HK-2 (cell line): ENCODE data around the gene PICALM.
A peak's percentile ranks its signal among the peaks of the same experiment; 100 is the strongest.
"Not testable (repeated sequence)": the region's sequence is repeated elsewhere in the genome, so short reads cannot be mapped to it uniquely, and the experiment has no call there.

Experiments
- DNase-seq: peaks from one replicate; pipeline ENCODE4 v3.0.0-alpha.2; 2018; ENCODE audit not compliant: unreplicated experiment

Gene PICALM, protein sequence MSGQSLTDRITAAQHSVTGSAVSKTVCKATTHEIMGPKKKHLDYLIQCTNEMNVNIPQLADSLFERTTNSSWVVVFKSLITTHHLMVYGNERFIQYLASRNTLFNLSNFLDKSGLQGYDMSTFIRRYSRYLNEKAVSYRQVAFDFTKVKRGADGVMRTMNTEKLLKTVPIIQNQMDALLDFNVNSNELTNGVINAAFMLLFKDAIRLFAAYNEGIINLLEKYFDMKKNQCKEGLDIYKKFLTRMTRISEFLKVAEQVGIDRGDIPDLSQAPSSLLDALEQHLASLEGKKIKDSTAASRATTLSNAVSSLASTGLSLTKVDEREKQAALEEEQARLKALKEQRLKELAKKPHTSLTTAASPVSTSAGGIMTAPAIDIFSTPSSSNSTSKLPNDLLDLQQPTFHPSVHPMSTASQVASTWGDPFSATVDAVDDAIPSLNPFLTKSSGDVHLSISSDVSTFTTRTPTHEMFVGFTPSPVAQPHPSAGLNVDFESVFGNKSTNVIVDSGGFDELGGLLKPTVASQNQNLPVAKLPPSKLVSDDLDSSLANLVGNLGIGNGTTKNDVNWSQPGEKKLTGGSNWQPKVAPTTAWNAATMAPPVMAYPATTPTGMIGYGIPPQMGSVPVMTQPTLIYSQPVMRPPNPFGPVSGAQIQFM

DNA sequence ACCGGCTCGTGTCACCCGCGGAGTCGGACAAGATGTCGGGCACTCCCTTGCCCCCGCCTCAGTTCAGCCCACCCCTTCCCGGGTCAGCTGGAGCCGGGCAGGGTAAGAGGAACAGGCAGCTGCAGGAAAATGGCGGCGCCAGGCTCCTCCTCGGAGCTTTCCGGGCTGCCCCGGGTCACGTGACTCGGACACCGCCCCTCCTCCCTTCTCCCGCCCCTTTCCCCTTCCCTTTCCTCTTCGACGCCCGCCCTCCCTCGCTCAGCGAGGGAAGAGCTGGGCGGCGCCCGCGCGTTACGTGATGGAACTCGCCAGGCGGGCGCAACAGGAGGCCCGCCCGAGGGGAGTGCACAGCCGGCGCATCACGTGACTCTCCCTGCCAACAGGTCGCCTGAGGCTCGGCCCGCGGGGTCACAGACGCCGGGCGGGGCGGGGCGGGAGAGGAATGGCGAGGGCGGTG, at the start of gene PICALM:
Gene PICALM (minus strand): TSS at position 134 of the 457 bp plus-strand sequence. CDS start 304 bp downstream, outside the sequence.
- peak; percentile 94 for DNase-seq

DNA sequence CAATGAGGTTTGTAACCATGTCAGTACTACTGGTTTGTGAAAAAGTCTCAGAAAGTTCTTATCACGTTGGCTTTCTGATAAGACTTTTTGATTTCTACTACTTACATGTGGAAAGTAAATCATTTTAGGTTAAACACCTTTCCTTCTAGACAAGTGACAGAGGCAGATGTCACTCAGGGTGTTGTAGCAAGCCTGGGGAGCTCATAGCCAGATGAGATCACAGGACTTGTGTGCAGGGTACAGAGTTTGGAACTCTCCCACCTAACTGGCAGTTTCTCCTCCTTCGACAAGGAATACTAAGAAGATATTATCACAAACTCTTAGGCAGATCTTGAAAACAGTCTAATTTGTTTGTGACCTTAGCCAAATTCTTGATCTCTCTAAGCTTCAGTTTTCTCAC, 49.4 kb upstream of the PICALM start:
- no peak for DNase-seq

DNA sequence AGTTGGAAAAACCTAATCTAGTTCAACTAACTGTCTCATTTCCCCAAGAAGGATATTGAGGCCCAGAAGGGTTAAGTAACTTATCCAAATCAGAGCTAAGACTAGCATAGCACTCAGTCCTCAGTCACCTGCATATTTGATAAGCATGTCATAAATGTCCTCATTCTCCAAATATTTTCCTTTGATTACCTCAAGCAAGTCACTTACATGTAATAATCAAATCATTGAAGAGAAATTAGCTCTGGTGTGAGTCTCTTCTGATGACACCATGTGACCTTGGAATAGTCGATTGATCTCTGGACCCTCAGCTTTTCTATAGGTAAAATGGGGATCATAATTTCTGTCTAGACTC, 48.8 kb upstream of the PICALM start:
- DNase-seq = no peak

DNA sequence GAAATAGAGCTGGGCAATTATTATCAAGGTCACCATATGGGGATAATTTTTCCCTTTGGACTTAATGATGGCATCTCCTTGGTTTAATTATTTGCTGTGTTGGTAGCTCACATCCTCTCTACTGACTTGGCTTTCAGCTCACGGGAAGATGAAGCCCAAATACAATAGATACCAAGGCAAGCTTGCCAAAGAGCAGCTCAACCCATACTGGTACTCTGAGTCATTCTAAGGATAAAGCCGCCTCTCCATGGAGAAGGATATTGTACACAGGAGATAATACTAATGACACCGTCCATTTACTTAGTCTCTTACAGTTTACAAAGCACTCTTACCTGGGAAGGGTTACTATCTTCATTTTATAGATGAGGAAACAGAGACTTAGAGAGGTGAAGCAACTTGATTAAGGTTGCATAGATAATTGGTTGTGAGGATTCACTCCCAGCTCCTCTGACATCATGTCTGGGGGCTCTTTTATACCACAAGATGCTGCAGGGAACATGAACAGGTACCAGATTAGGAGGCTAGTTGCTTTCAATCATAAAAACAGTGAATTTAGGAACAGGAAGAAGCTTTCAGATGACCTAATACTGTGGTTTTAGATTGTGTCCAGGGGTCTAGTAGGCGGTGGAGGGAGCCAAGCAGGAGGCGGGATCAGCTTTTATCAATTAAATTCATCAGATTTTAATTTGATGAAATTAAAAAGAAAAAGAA, 48.3 kb upstream of the PICALM start:
- DNase-seq = peak; percentile 32

DNA sequence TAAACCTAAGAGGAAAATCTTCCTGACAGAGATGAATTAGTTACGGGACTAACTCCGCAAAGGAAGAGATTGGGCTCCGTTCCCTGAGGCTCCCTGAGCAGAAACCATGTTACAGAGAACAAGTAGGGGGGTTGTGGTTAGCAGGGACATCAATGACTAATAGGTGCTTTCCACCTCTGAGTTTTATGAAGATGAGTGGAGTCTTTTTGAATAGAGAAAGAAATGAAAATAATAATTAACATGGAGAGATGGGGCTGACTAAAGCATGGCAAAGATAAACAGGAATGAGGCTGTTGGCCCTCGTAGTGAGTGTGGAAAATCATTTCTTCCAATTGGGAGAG, 47.5 kb upstream of the PICALM start:
- peak; percentile 45 for DNase-seq

DNA sequence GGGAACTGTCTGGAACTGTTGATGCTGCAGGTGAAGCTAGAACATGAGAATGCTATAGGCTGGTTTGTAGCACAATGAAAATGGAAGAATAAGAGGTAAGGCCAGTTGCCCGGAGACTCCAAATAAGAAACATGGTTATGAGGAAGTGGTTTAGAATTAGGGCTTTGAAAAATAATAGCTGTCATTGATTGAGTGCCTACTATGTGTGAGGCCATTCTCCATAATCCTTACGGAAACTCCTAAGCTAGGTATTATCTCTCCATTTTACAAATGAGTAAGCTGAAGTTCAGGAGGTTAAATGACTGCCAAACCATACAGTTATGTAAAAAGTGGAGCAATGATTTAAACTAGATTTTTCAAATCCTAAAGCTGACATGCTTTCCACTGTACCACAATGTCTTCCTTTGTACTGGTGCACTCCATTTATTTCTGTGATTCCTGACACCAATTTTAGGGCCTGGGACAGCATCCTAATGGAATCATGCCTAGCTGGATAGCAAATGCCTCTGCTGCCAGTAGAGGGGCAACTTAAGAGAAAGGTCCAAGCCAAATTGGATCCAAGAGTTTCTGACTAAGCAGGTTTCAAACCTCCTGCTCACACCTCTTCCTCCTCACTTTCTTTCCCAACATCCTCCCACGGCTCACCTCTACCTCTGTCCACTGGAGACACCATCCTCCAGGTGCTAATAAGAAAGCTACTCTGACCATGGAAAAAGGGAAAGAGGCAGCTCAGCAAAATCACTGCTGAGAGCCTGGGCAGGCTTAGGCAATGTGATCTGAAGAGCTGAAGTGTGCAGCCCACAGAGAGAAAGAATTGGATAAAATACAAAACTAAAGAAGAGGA, 46.9 kb upstream of the PICALM start:
- DNase-seq = peak; percentile 36

DNA sequence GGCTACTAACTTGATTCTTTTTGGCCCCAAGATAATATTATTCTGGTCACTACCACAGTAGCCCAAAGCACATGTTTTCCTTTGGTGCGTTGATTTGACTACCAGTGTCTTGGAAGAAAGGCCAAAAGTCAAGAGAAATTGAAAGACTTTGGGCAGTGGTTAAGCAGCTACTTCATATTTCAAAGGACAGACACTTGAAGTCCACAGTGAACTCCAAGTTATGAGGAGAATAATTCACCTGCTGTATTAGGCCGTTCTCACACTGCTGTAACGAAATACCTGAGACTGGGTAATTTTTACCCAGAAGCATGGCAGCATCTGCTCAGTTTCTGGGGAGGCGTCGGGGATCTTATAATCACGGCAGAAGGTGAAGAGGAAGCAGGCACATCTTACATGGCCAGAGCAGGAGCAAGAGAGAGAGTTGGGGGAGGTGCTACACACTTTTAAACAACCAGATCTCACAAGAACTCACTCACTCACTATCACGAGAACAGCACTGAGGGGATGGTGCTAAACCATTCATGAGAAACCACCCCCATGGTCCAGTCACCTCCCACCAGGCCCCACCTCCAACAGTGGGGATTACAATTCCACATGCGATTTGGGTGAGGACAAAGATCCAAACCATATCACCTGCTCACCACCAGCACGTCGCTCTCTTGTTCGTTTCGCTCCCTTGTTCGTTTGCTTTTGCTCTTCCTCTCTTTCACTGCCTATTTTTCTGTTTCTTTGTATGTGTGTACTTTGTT, 40.2 kb upstream of the PICALM start:
- DNase-seq = no peak

DNA sequence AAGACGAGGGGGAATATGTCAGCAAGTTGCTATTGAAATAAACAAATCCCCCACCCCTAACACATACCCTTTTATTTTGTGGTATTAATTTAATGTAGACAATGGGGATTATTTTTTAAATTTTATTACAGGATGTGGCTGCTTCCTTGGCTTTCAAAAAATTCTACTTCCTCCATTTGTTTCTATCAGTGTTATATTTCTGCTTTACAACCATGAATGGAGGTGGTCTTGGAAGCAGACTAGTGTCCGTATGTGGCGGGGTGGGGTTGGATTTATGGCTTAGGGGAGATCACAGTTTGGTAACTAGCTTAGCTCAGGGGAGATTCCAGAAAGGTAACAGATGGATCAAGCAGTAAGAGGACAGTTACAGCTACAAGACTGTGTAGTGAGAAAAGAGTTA, 39.3 kb upstream of the PICALM start:
- DNase-seq = no peak

DNA sequence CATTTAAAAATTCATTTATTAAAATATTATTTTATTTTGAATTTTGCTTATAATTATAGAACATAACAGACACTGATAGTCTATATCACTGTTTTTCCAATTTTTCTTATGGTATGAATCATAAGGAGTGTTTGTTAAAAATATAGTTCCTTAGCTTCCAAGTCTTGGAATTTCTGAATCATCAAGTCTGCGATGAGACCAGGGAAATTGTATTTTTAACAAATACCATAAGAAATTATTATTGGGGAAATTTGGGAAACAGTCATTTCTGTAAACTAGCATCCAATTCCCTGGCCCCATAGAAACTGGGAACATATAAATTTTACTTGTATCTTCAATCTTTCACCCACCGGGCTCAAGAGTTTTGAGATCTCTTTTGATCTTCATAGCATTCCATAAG, 38.0 kb upstream of the PICALM start:
- DNase-seq = no peak

DNA sequence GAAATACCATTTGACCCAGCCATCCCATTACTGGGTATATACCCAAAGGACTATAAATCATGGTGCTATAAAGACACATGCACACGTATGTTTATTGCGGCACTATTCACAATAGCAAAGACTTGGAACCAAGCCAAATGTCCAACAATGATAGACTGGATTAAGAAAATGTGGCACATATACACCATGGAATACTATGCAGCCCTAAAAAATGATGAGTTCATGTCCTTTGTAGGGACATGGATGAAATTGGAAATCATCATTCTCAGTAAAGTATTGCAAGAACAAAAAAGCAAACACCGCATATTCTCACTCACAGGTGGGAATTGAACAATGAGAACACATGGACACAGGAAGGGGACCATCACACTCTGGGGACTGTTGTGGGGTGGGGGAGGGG, 37.1 kb upstream of the PICALM start:
- not testable (repeated sequence) for DNase-seq

DNA sequence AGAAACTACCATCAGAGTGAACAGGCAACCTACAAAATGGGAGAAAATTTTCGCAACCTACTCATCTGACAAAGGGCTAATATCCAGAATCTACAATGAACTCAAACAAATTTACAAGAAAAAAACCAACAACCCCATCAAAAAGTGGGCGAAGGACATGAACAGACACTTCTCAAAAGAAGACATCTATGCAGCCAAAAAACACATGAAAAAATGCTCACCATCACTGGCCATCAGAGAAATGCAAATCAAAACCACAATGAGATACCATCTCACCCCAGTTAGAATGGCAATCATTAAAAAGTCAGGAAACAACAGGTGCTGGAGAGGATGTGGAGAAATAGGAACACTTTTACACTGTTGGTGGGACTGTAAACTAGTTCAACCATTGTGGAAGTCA, 36.7 kb upstream of the PICALM start:
- not testable (repeated sequence) for DNase-seq

DNA sequence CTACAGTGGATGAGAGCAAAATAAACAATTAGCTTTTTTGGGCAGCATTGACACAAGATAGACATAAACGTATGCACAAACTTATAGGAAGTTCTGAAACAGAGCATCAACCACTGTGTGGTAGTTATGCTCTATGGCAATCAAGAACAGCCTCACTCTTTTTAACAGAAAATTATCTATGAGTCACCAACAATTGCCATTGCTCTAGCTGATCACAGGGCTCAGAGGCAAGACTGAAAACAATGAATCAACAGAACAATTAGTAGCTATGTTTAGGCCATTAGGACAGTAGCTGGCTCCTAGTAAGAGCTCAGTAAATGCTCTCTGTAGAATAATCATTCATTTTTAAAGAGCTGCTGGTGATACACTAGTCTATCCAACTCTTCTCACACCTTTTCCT, 34.9 kb upstream of the PICALM start:
- no peak for DNase-seq

DNA sequence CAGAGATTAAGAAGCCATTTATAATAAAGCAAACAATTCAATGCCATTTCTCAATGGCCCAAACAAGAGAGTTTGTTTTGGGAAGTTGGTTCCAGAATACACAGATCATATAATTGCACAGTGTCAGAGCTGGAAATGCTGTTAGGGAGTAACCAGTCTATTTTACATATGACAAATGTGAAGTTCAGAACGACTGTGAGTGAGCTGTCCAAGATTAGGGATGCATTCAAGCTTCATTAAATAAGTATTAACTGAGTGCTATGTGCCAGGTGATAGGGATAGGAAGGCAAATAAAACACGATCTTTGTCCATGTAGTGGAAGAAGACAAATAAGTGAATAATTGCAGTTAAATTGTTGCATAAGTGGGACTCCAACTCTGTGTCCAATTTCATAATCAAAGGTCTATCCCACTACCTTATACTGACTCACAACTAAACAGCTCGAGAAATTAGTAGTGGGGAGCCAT, 33.1 kb upstream of the PICALM start:
- DNase-seq = no peak

DNA sequence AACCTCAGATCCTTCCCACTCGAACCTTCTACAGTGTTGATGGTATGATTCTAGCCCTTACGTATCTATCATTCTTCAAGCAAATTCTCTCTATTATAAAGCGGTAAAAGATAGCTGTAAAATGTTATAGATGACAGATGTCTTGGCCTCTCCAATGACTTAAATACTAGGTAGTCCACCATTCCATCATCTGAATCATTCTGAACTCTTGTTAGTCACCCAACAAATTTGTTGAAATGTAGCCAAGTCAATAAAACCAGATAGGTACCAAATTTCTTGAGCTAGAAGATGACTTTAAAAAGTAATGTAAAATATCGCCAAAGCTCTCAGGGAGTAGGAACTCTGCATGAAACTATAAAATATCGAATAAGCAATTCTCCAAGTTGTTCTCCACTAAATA, 32.6 kb upstream of the PICALM start:
- no peak for DNase-seq

DNA sequence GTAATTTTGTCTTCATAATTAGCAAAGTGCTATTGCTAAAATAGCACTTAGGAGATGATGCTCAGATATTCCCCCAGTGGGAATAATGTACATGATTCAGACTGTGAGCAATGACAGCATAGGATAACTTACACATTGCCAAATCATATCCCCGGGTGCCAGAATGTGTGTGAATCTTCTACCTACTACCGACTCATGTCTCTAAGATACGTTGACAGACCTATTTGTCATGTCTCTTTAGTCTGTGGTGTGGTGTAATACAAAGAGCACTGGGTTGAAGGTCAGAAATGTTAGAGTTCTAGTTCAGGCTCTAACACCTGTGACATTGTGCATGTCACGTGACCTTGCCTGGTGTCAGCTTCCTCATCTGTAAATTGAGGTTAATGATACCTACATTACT, 31.0 kb upstream of the PICALM start:
- peak; percentile 14 for DNase-seq

DNA sequence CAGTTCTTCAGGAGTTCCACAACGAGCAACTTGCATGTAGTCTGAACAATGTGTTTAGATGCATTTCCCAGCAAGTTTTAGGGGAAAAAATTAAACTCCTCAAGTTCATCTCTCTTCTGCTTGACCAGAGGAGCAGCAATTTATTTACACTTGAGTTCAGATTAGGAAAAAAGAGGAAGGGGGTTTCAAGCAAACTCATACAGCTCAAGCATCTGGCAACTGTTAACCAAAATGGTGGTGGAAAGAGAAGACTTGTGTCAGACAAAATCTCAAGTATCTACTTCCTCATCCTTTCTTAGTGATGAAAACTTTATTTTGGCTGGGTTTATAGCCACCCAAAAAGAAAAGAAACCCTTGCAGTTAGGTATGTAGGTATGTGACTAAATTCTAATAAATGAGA, 29.1 kb upstream of the PICALM start:
- no peak for DNase-seq

DNA sequence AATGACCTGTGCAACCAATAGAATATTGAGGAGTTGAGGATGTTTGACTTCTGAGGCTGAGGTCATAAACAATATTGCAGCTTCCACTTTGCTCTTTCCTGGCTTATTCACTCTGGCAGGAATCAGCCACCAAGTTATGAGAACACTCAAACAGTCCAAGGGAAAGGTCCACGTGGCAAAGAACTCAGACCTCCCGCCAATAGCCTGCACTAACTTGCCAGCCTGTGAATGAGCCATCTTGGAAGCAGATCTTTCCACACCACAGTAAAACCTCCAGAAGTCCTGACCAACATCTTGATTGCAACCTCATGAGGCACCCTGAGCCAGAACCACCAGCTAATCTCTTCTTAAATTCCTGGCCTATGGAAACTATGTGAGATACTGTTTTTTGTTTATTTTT, 22.7 kb upstream of the PICALM start:
- no peak for DNase-seq

DNA sequence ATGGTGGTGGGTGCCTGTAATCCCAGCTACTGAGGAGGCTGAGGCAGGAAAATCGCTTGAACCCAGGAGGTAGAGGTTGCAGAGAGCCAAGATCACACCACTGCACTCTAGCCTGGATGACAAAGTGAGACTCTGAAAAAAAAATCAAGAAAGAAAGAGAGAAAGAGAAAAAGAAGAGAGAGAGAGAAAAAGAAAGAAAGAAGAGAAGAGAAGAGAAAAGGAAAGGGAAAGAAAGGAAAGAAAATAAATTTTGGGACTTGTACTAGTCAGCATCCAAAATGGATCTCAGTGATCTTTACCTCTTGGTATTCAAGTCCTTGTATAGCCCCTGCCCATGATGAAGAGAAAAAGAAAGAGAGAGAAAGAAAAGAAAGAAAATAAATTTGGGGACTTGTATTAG, 22.2 kb upstream of the PICALM start:
- DNase-seq = no peak

DNA sequence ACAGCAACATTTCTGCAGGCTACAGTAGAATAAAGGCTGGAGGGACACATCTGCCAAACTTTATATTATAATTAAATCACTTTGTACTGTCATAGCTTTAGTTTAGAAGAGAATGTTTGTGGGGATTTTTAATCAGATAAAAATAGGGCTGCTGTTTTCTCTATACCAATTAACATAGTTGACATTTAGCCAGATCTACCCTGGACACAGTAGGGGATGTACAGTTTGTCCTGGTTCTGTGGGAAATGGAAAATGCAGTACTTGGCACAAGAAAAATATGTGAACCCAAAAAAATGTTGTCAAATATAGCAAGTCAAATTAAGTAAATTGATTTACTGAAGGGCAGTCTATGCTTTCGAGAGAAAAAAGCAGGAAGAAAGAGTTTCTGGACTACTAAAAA, 20.8 kb upstream of the PICALM start:
- DNase-seq = no peak

DNA sequence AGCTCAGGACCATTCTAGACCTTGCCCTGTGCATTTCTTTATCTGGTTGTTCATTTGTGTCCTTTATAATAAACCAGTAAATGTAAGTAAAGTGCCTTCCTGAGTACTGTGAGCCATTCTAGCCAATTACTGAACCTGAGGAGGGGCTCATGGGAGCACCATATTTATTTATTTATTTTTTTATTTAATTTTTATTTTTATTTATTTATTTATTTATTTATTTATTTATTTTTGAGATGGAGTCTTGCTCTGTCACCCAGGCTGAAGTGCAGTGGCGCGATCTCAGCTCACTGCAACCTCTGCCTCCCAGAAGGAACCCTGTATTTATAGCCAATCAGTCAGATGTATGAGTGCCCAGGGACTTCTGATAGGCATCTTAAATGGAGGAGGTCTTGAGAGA, 18.8 kb upstream of the PICALM start:
- not testable (repeated sequence) for DNase-seq

DNA sequence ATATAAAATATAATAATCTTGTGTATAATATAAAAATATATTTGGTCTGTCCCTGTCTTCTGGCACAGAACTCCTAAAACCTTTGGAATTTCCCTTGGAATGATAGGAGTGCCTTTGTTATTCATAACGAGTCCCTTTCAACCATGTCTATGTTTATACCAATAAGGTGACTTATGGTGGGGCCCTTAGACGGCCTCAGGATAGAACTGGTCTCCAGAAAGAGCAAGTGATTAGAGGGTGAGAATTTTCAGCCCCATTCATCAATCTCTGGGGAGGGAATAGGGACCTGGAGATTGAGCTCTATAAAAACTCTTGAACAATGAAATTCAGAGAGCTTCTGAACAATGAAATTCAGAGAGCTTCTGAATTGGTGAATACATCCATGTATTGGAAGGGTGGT, 18.4 kb upstream of the PICALM start:
- no peak for DNase-seq
